IPS-NIHi11 (cell line): ENCODE measurements around the gene CLIC1.
A peak's percentile ranks its signal among the peaks of the same experiment; 100 is the strongest.
"Not testable (repeated sequence)": the region's sequence is repeated elsewhere in the genome, so short reads cannot be mapped to it uniquely, and the experiment has no call there.

Experiments used
- DNase-seq: peaks from one replicate; pipeline ENCODE4 v3.0.0; 2012; ENCODE audit warnings: mixed read lengths, low spot score

CLIC1 gene

GRCh38 chr6:31722173-31722572, 14.2 kb downstream of the CLIC1 start:
- no peak for DNase-seq

GRCh38 chr6:31721351-31722020, 14.8 kb downstream of the CLIC1 start, which contains the start of gene LY6G6C:
Gene LY6G6C (minus strand): TSS chr6:31721746. CDS start chr6:31721679, 67 bp downstream.
- DNase-seq: no peak

GRCh38 chr6:31720196-31720770, 16.0 kb downstream of the CLIC1 start:
- no peak for DNase-seq

GRCh38 chr6:31719001-31719400, 17.3 kb downstream of the CLIC1 start:
- DNase-seq: no peak

GRCh38 chr6:31718265-31718664, 18.1 kb downstream of the CLIC1 start:
- peak; percentile 68 for DNase-seq

- peak; percentile 66 for DNase-seq
Measured at GRCh38 chr6:31717499-31718222, 18.7 kb downstream of the CLIC1 start.

GRCh38 chr6:31715022-31715958, 21.0 kb downstream of the CLIC1 start, which contains the start of gene LY6G6D:
Gene LY6G6D (plus strand): TSS chr6:31715348. CDS start chr6:31715356, 8 bp downstream.
- no peak for DNase-seq

- DNase-seq: peak; percentile 56
Measured at GRCh38 chr6:31713991-31714684, 22.2 kb downstream of the CLIC1 start.

- DNase-seq: no peak
Measured at GRCh38 chr6:31713465-31713864, 22.9 kb downstream of the CLIC1 start.

GRCh38 chr6:31712296-31712695, 24.0 kb downstream of the CLIC1 start:
- no peak for DNase-seq

GRCh38 chr6:31711233-31711632, 25.1 kb downstream of the CLIC1 start:
- no peak for DNase-seq

- DNase-seq: no peak
Measured at GRCh38 chr6:31710523-31711219, 25.7 kb downstream of the CLIC1 start.

- not testable (repeated sequence) for DNase-seq
Measured at GRCh38 chr6:31709157-31709556, 27.2 kb downstream of the CLIC1 start.

GRCh38 chr6:31708224-31708623, 28.1 kb downstream of the CLIC1 start:
- no peak for DNase-seq

GRCh38 chr6:31707701-31708100, 28.6 kb downstream of the CLIC1 start:
- DNase-seq: no peak

- DNase-seq: no peak
Measured at GRCh38 chr6:31706599-31706998, 29.7 kb downstream of the CLIC1 start, which contains the start of gene LY6G6F. Gene LY6G6F (plus strand): TSS chr6:31706866. CDS start chr6:31706907, 41 bp downstream.

GRCh38 chr6:31705931-31706330, 30.4 kb downstream of the CLIC1 start:
- no peak for DNase-seq

GRCh38 chr6:31702819-31703716, 33.3 kb downstream of the CLIC1 start, which contains the start of gene ABHD16A:
Gene ABHD16A (minus strand): TSS chr6:31703324. CDS start chr6:31703281, 43 bp downstream.
- peak; percentile 100 for DNase-seq

GRCh38 chr6:31702405-31702818, 33.9 kb downstream of the CLIC1 start:
- peak; percentile 54 for DNase-seq
